ENCODE results near the gene AGO3. TPM values are rescaled to one million over a fixed set of nuclear protein-coding genes. Genes with fewer than 3 reads are reported as not detected.

AGO3 gene
- total RNA-seq, 4 donors from 2014 or later, result 21.2 to 48.5 (median 31.6) TPM

GRCh38 chr1:36088265-36088576, 157.3 kb downstream of the AGO3 start:
- intact Hi-C loops (cut with DNase I), result loop anchor here (5.0 kb wide), 1 partner anchor 206 kb away; the partner anchor contains the start of gene AGO1
- no peak for DNase-seq
- H3K27me3 ChIP-seq, result no peaks in the 10 kb centered on the region
- peak overlapping the region in 1 of 3 donors; percentile 90 for H3K4me3 ChIP-seq (replicated peaks in 1 of 3)
- no peaks in the 10 kb centered on the region for H3K9me3 ChIP-seq
- H3K4me1 ChIP-seq, result peaks cover 18 to 39% of the 10 kb centered on the region in 2 donors
- WGBS, 2 donors, result 32 to 60% methylated on average over 3 to 8 of the region's 8 CpGs
- no peak for TF ChIP-seq CTCF (IDR thresholded peaks at IDR 0.05)
- no peak for TF ChIP-seq POLR2A (IDR thresholded peaks at IDR 0.05)
- peaks cover 8 to 12% of the 10 kb centered on the region in 2 donors for H3K36me3 ChIP-seq
- H3K27ac ChIP-seq, result peak overlapping the region; percentile 19 to 88 (median 84)

GRCh38 chr1:36088577-36089392, 157.9 kb downstream of the AGO3 start, which contains the start of gene ADPRS:
ADPRS (plus strand) TSS chr1:36088892; CDS start chr1:36088905, 13 bp downstream.
- Histone ChIP-seq H3K4me1 (peaks cover 23 to 42% of the 10 kb centered on the region in 2 donors), H3K9me3 (no peaks in the 10 kb centered on the region), H3K4me3 (replicated peaks in 1 of 3) (peak within 1 kb of the TSS; percentile 51 to 90 (median 73)), H3K36me3 (peaks cover 11 to 18% of the 10 kb centered on the region in 2 donors), H3K27ac (peak within 1 kb of the TSS; percentile 19 to 88 (median 84)), H3K27me3 (no peaks in the 10 kb centered on the region)
- WGBS, 2 donors, result 0 to 2% methylated on average over 9 to 21 of the region's 84 CpGs
- TF ChIP-seq POLR2A (IDR thresholded peaks at IDR 0.05) (peak; percentile 79 to 91), CTCF (IDR thresholded peaks at IDR 0.05) (peak; percentile 88 to 100 (median 99))
- intact Hi-C loops (cut with DNase I), result loop anchor here (5.0 kb wide), 1 partner anchor 206 kb away; the partner anchor contains the start of gene AGO1
- peak; percentile 85 to 86 for DNase-seq

- no peak for TF ChIP-seq CTCF (IDR thresholded peaks at IDR 0.05)
- TF ChIP-seq POLR2A (IDR thresholded peaks at IDR 0.05), result no peak
- 10 to 13% methylated on average over 32 of the region's 32 CpGs for WGBS, 2 donors
- intact Hi-C loops (cut with DNase I), result loop anchor here (5.0 to 10.0 kb wide), 2 partner anchors 207 to 335 kb away; partner anchors contain the start of gene AGO1
- peak; percentile 13 to 26 for DNase-seq
- Histone ChIP-seq H3K9me3 (no peaks in the 10 kb centered on the region), H3K27ac (peak overlapping the region in 2 of 3 donors; percentile 84 to 88), H3K4me1 (peaks cover 28 to 45% of the 10 kb centered on the region in 2 donors), H3K4me3 (replicated peaks in 1 of 3) (peak overlapping the region; percentile 51 to 90 (median 73)), H3K36me3 (peaks cover 11 to 21% of the 10 kb centered on the region in 2 donors), H3K27me3 (no peaks in the 10 kb centered on the region)
Observed at GRCh38 chr1:36089393-36090121, 158.7 kb downstream of the AGO3 start.

GRCh38 chr1:36091141-36091540, 160.2 kb downstream of the AGO3 start:
- WGBS, 2 donors, result 76 to 83% methylated on average over 4 of the region's 4 CpGs
- H3K27ac ChIP-seq, result no peak overlapping the region
- DNase-seq, result no peak
- TF ChIP-seq CTCF (IDR thresholded peaks at IDR 0.05) (no peak), POLR2A (IDR thresholded peaks at IDR 0.05) (no peak)
- peaks cover 11 to 21% of the 10 kb centered on the region in 2 donors for H3K36me3 ChIP-seq
- H3K27me3 ChIP-seq, result no peaks in the 10 kb centered on the region
- peaks cover 39 to 57% of the 10 kb centered on the region in 2 donors for H3K4me1 ChIP-seq
- intact Hi-C loops (cut with DNase I), result loop anchor here (10.0 kb wide), 1 partner anchor 334 kb away; no protein-coding TSS in a partner anchor
- no peaks in the 10 kb centered on the region for H3K9me3 ChIP-seq
- no peak overlapping the region for H3K4me3 ChIP-seq (replicated peaks in 1 of 3)
